Hepatocyte (in vitro differentiated cells): ENCODE measurements around the gene TFCP2L1.
A peak's percentile ranks its signal among the peaks of the same experiment; 100 is the strongest.

ENCODE experiments used
- CTCF ChIP-seq: fragments of 200-600 bp; sonication (generic); IDR thresholded peaks from 2 replicates; pipeline ENCODE4 v1.5.1; 2016; ENCODE audit warnings: antibody characterized with exemption, mild to moderate bottlenecking; ENCODE audit not compliant: poor library complexity
- EZH2 ChIP-seq: fragments of 200-600 bp; sonication (generic); IDR thresholded peaks from 2 replicates; pipeline ENCODE4 v1.6.1; 2016; ENCODE audit warnings: antibody characterized with exemption, mild to moderate bottlenecking, borderline replicate concordance
- EZH2phosphoT487 ChIP-seq: fragments of 200-600 bp; sonication (generic); IDR thresholded peaks from one replicate; pipeline ENCODE4 v1.6.1; 2018; ENCODE audit warnings: antibody characterized with exemption, mild to moderate bottlenecking, low read depth, moderate library complexity; ENCODE audit not compliant: unreplicated experiment, severe bottlenecking

GRCh38 chr2:121284463-121285449, at the start of gene TFCP2L1:
- TF ChIP-seq CTCF (no peak), EZH2 (peak; percentile 53), EZH2phosphoT487 (peak; percentile 14)
